Left lobe of liver (tissue), 2 donors: ENCODE results near the gene MRPS18A. TPM values are rescaled to one million over a fixed set of nuclear protein-coding genes. Genes with fewer than 3 reads are reported as not detected.
"Not testable (repeated sequence)": the region's sequence is repeated elsewhere in the genome, so short reads cannot be mapped to it uniquely, and the experiment has no call there.

Source experiments
- ATAC-seq: fragments of 200-7000 bp; cut with Tn5 transposase; one replicate; pipeline ENCODE4 v1.9.1; 2020; ENCODE audit warnings: mild to moderate bottlenecking, moderate library complexity
- DNase-seq: peaks from one replicate; pipeline ENCODE4 v3.0.0-alpha.2; 2020; ENCODE audit warnings: low spot score
- total RNA-seq: library from RNA; stranded (reverse); gene quantifications from one replicate; pipeline ENCODE4 v1.2.1, GENCODE V29; 2021
- donor health status: DM: no; HTN: no; CAD: no; lungs with moderate emphysema.
- donor health status: DM: no; HTN: yes; CAD: no.

The MRPS18A gene
- total RNA-seq, 1 donor from 2014 or later: 26.6 TPM

DNA sequence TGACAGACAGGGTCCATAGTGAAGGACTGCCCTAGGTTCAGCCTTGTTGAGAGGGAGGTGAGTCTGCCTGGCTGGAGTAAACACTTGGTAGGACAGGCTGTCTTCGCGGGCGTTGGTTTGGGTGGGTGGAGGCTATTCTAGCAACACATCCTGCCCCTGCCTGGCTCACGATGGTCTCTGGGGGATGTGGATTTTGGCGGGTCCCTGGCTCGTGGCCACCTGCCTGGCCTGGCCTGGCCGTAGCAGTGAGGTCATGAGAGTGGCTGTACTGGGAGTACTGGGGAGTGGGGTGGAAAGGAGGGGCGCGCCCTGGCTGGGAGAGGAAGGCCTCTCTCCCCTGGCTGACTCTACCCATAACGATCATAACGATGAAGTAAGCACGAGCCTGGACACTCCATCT lies 30.2 kb upstream of the MRPS18A start:
- ATAC-seq (no peak), DNase-seq (no peak)

- ATAC-seq: no peak
- DNase-seq: no peak
Observed at GRCh38 chr6:43717389-43717788, 29.8 kb upstream of the MRPS18A start.

DNA sequence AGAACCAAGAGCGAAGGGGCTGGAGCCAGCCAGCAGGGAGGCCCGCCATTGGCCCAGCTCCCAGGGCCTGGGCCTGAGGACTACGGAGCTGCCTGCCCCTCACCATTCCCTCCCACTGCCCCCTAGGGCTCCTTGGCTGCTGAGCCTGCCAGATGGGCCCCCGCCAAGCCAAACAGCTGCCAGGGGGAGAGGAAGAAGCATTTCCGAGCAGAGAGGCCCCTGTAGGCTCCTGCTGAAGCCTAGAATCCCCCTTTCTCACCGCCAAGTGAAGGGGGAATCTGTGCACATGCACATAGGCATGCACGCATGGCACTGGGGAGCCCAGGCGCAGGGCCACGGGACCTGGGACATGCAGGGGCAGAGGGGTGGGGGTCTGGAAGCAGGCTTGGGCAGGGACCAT lies 28.5 kb upstream of the MRPS18A start:
- DNase-seq: no peak

GRCh38 chr6:43715056-43715788 lies 27.6 kb upstream of the MRPS18A start:
- no peak for ATAC-seq

More for the DNA sequence above, 28.5 kb upstream of the MRPS18A start:
- ATAC-seq: no peak

DNA sequence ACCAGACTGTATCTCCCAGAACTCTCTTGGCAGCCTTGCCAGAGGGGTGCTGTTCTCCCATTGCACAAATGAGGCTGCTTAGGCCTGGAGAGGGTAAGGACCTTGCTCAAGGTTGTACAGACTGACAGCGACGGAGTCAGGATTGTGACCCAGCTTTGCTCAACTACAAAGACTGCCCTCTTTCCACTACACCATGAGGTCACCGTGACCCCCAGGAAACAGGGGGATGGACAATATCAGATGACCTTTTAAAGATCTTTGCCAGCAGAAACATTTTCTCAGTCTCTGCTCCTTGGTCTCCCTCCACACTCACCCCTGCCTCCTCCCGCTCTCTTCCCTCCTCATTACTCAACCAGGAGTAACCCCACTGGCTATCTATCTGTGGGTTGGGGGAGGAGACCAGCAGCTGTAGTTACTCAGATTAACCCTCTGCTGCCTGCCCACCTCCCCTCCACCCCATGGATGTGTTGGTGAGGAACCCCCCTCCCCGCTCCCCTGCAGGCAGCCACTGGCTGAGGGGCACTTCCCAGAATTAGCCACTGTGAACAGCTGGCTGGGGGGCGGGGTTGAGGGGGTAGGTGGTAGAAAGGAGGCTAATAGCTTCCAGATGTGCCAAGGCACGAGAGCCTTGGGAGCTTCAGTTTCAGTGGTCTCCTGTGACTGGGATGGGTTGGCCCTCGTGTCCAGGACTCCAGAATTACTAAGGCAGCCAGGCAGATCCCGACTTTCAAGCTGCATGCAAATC lies 26.9 kb upstream of the MRPS18A start:
- ATAC-seq: no peak
- no peak for DNase-seq

More at GRCh38 chr6:43715056-43715788, 27.6 kb upstream of the MRPS18A start:
- no peak for DNase-seq

DNA sequence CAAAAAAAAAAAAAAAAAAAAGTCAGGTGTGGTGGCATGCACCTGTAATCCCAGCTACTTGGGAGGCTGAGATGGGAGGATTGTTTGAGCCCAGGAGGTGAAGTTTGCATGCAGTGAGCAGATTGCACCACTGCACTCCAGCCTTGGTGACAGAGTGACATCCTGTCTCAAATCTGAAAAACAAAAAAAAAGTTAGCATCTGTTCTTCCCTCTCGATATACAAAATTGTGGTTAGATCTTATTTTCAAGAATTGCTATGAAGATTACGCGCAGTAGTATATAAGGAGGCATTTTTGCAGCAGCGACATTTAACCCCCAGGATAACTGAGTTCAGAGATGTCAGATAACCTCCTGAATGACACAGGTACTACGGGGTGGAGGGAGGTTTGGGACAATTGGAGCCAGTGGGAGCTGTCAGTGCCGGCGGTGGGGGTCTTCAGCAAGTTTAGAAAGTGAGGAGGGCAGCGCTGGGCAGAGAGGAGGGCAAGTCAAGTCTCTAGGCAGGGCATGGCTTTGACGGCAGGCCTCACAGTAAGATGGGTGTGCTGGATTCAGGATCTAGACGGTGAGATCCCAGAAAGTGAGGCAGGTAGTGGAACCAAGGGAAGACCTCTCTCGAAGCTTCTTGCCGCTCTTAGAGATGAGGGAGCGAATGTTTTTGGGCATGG lies 26.2 kb upstream of the MRPS18A start:
- ATAC-seq (no peak), DNase-seq (no peak)

- ATAC-seq: no peak
- DNase-seq: no peak
Observed at GRCh38 chr6:43712579-43712978, 25.0 kb upstream of the MRPS18A start.

GRCh38 chr6:43710576-43710975 lies 23.0 kb upstream of the MRPS18A start:
- DNase-seq: no peak
- no peak for ATAC-seq

GRCh38 chr6:43709654-43710303 lies 22.2 kb upstream of the MRPS18A start:
- no peak for ATAC-seq
- no peak for DNase-seq

DNA sequence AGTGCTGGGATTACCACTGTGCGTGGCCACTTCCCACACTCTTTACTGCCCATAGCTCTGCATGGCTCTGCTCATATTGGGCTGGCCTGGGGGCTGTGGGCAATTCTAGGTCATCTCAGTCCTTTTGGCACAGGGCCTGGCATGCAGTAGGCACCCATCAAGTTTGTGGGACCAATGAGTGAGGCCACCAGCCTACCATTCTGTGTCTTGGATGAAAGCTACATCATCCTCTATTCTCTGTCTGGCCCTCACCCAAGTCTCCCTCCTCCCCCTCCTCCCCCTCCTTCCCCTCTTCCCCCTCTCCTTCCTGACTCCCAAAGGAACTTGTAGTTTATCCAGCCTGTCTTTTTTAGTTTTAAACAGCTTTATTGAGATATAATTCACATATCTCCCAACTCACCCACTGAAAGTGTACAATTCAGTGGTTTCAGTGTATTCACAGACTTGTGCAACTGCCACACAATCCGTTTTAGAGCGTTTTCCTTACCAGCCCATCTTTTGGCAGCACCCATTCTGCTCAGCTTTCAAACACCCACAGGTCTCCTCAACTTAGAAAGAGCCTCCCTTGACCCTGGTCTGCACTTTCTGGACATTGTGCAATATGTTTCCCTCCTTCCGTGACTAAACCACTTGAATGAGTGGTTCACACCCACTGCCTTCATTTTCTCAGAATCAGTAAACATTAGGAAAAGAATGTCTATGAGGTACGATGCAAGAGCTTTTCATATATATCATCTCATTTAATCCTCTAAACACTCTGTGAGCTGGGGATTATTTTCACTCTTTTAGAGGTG lies 21.5 kb upstream of the MRPS18A start:
- ATAC-seq (no peak), DNase-seq (no peak)

- no peak for ATAC-seq
Observed at GRCh38 chr6:43707767-43708166, 20.2 kb upstream of the MRPS18A start.

GRCh38 chr6:43707269-43707668 lies 19.7 kb upstream of the MRPS18A start:
- no peak for ATAC-seq

More at GRCh38 chr6:43707767-43708166, 20.2 kb upstream of the MRPS18A start:
- DNase-seq: no peak

DNA sequence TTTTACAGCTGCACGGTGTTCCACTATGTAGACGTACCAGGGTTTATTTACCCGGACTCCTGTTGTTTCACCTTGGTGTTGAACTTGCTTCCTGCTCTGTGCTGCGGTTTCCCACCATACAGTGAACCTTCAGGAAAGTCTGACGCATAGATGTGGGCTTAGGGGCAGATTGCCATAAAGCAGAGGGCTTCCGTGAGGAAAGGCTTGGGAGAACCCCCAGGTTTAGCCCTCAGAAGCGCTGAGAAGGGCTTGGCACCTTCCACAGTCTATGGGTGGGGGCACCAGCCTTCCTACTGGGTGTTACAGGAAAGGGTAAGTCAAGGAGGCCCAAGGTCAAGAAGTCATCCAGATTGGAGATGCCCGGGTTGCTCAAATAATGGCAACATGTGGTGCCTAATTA lies 19.2 kb upstream of the MRPS18A start:
- ATAC-seq: no peak
- no peak for DNase-seq

More at GRCh38 chr6:43707269-43707668, 19.7 kb upstream of the MRPS18A start:
- no peak for DNase-seq

- ATAC-seq (no peak), DNase-seq (no peak)
Observed at GRCh38 chr6:43705996-43706395, 18.4 kb upstream of the MRPS18A start.

DNA sequence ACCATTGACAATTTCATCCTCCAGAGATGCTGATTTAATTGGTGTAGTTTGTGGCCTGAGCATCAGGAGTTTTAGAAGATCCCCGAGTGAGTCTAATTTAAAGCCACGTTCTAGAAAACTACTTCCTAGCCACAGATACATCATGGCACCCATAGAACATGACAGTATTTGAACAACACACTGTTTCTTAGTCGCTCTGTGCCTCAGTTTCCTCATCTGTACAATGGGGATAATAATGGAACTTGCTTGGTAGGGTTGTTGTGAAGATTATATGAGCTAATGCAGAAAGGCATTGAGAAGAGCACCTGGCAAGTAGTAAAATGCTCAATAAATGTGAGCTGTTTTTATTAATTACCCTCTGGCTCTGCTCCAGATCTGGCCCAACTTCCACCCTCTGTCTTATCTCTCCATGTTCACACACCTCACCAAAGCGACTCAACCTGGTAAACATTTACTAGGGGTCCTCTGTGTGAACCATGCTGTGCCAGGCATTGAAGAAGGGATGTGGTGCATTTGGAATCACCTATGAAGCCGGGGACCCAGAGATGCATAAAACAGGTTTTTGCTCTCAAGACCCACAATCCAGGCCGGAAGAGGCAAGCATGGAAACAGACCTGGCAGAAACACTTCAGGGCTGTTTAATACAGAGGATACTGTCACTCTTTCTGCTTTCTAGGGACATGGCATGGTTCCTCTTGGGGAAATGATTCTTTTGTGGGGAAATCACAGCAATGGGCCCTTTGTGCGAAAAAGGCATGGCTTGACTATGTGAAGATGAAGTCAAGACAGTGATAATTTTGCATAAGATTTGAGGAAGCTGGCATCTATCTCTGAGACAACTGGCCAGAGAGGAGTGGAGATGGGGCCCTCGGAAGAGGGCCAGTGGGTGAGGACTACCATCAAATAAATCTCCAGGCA lies 16.2 kb upstream of the MRPS18A start:
- DNase-seq: no peak
- no peak for ATAC-seq

DNA sequence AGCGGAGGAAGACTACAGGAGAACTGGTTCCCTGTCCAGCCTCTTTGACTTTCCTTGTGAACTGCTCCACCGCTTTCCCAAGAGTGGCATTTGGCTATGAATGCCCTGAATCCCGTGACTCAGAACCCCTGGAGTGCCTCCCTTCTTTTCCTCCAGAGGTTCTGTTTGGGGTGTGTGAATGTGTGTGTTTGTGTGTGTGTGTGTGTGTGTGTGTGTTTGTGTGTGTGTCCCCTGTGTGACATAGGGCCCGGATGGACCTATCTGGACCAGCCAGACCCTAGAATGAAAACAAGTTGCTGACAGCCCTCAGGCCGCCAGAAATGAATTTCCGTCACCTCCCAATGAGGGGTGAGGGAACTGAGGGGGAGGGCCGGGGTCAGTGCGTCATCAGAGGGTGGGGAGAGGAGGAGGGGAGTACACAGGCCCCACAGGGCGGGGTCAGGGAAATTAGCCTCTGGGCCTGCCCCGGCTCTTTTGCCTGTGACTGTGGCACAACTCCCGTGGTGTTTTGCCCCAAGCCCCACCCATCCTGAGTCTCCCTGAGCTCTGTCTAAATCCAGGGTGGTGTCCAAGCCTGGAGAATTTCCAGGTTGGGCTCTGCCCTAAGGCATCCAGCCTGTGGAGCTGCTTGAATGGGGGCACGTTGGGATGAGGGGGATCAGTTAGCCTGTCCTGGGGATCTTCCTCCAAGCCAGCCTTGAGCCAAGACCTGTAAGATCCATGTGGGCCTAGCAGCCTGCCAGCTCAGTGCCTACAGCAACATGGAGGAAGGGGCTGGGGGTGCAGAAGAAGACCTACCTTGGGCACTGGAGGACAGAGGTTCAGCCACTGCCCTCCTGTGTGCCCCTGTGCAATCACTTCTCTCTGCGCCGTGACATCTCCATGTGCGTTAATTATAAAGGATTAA lies 15.2 kb upstream of the MRPS18A start:
- peak; percentile 61 for DNase-seq
- peak; percentile 80 for ATAC-seq

- no peak for ATAC-seq
Observed at GRCh38 chr6:43702171-43702533, 14.6 kb upstream of the MRPS18A start.

GRCh38 chr6:43700939-43701560 lies 13.5 kb upstream of the MRPS18A start:
- not testable (repeated sequence) for ATAC-seq, DNase-seq

More at GRCh38 chr6:43702171-43702533, 14.6 kb upstream of the MRPS18A start:
- no peak for DNase-seq
